Measurements from ENCODE around the gene PPP3CA. TPM values are rescaled to one million over a fixed set of nuclear protein-coding genes. Genes with fewer than 3 reads are reported as not detected.

Gene PPP3CA
- total RNA-seq, 1 experiment from 2014 or later = 31.0 TPM

DNA sequence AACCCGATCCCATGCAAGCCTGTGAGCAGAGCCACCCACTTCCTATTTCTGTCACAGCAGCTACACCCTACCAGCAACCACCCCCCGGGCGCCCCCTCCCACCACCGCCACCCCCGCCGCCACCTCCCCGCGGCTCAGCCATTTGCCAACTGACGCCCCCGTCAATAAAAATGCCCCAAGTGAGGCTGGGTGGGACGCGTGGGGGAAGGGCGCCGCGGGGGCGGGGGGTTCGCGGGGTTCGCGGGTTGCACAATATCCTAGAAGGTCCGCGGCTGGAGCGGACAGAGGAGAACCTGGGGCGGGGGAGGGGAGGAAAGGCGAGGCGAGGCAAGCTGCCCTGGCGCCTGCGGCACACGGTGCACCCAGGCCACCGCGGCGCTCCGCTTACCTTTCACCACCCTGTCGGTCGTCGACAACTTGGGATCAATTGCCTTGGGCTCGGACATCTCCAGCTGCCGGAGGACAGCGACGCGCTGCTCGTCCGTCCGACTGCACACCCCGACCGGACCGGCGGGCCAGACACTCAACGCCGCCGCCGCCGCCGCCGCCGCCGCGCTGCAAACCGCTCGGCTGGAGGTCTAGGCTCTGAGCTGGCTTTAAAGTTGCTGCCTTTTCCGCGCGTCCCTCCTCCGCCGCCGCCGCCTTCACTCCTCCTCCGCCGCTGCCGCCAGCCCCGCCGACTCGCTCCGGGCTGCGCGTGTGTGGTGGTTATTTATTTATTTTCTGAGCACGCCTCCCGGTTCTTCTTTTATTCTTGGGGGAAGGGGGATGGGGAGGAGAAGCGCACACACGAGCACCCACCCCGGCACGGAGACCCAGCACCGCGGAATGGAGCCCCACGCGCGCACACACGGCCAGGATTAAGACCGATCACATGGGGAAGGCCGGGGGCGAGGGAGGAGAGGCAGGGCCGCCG lies 717 bp downstream of the PPP3CA start:
- TSS peak; percentile 90 for BruUV-seq (replicated peaks)
- no peak for DNase-seq (ENCODE audit: low read depth, low spot score)
- intact Hi-C loops (cut with micrococcal nuclease; ENCODE audit: unreplicated experiment) = loop anchor here (5.0 kb wide), 1 partner anchor 159 kb away; no protein-coding TSS in a partner anchor
- Histone ChIP-seq H3K36me3 (ENCODE audit: control insufficient read depth, insufficient read depth, low read length) (no peaks in the 10 kb centered on the region; the same call in 1 of the 2 replicates), H3K27ac (ENCODE audit: low read length) (peak overlapping the region; percentile 29; the same call in 1 of the 2 replicates), H3K27me3 (ENCODE audit: control insufficient read depth, insufficient read depth, low read length) (no peaks in the 10 kb centered on the region), H3K4me3 (ENCODE audit: low read depth in 2 of 2, low read length in 2 of 2) (peak overlapping the region; percentile 59 to 72), H3K4me1 (ENCODE audit: control insufficient read depth, insufficient read depth, low read length) (peaks cover 14% of the 10 kb centered on the region), H3K9me3 (ENCODE audit: control insufficient read depth, insufficient read depth, low read depth, low read length) (no peaks in the 10 kb centered on the region)
- ATAC-seq = peak; percentile 5
- CTCF ChIA-PET = no interaction called here
- POLR2A ChIA-PET = interaction anchor here (0.6 kb wide), 2 partner anchors 243 to 671 kb away, joined by 5 read pairs; no protein-coding TSS in a partner anchor
- in situ Hi-C loops (cut with HindIII; ENCODE audit: low pct_unique_long_range_greater_than_20kb, low sequenced_read_pairs) = no loop called here
- TF ChIP-seq POLR2AphosphoS5 (IDR thresholded peaks at IDR 0.05; ENCODE audit: low read depth, low read length) (no peak), SIN3A (IDR thresholded peaks at IDR 0.05; ENCODE audit: borderline replicate concordance, insufficient read depth, low read depth, low read length) (no peak), TCF7L2 (IDR thresholded peaks at IDR 0.05; ENCODE audit: low read depth, low read length) (no peak)
- TF ChIP-seq, protein P1, sequence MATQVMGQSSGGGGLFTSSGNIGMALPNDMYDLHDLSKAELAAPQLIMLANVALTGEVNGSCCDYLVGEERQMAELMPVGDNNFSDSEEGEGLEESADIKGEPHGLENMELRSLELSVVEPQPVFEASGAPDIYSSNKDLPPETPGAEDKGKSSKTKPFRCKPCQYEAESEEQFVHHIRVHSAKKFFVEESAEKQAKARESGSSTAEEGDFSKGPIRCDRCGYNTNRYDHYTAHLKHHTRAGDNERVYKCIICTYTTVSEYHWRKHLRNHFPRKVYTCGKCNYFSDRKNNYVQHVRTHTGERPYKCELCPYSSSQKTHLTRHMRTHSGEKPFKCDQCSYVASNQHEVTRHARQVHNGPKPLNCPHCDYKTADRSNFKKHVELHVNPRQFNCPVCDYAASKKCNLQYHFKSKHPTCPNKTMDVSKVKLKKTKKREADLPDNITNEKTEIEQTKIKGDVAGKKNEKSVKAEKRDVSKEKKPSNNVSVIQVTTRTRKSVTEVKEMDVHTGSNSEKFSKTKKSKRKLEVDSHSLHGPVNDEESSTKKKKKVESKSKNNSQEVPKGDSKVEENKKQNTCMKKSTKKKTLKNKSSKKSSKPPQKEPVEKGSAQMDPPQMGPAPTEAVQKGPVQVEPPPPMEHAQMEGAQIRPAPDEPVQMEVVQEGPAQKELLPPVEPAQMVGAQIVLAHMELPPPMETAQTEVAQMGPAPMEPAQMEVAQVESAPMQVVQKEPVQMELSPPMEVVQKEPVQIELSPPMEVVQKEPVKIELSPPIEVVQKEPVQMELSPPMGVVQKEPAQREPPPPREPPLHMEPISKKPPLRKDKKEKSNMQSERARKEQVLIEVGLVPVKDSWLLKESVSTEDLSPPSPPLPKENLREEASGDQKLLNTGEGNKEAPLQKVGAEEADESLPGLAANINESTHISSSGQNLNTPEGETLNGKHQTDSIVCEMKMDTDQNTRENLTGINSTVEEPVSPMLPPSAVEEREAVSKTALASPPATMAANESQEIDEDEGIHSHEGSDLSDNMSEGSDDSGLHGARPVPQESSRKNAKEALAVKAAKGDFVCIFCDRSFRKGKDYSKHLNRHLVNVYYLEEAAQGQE (IDR thresholded peaks at IDR 0.05; ENCODE audit: insufficient read depth in 1 of 2, low read depth in 2 of 2, low read length in 1 of 2) = no peak
- TF ChIP-seq, protein P2, sequence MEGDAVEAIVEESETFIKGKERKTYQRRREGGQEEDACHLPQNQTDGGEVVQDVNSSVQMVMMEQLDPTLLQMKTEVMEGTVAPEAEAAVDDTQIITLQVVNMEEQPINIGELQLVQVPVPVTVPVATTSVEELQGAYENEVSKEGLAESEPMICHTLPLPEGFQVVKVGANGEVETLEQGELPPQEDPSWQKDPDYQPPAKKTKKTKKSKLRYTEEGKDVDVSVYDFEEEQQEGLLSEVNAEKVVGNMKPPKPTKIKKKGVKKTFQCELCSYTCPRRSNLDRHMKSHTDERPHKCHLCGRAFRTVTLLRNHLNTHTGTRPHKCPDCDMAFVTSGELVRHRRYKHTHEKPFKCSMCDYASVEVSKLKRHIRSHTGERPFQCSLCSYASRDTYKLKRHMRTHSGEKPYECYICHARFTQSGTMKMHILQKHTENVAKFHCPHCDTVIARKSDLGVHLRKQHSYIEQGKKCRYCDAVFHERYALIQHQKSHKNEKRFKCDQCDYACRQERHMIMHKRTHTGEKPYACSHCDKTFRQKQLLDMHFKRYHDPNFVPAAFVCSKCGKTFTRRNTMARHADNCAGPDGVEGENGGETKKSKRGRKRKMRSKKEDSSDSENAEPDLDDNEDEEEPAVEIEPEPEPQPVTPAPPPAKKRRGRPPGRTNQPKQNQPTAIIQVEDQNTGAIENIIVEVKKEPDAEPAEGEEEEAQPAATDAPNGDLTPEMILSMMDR (IDR thresholded peaks at IDR 0.05) = no peak

DNA sequence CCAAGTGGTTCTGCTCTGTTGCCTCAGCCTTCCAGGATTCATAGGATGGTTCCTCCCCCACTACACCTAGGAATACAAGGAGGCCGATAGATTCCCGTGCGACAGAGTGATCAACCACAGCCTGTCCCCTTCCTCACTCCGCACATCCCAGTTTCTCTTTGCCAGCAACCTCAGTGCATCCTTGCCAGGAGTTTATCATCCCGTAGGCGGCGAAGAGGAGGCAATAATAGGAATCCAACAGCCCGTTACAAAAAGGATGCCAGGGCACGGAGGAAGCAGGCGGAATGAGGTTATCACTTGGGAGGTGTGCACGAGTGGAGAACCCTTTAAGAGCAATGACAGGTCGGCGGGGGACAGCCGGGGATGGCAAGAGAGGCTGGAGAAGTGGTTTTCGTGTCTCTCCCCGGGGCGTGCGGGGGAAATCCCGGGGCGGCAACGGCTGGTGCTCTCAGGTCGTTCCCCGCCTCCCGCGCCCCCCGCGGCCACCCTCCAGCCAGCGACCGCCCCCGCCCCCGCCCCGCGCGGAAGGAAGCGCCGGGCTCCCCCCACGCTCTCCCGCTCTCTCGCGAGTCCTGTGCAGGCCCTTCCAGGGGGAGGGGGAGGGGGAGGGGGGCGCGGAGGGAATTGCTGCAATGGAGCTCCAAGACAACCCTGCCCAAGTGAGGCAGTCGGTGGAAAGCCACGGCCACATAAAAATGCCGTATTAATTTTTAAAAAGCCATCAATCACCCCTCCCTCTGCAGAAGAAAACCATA lies 1.6 kb downstream of the PPP3CA start:
- Histone ChIP-seq H3K4me3 (ENCODE audit: low read depth in 2 of 2, low read length in 2 of 2) (peak overlapping the region; percentile 72 to 78), H3K9me3 (ENCODE audit: control insufficient read depth, insufficient read depth, low read depth, low read length) (no peaks in the 10 kb centered on the region), H3K27ac (ENCODE audit: low read length) (peak overlapping the region; percentile 65), H3K4me1 (ENCODE audit: control insufficient read depth, insufficient read depth, low read length) (peaks cover 14% of the 10 kb centered on the region), H3K36me3 (ENCODE audit: control insufficient read depth, insufficient read depth, low read length) (no peaks in the 10 kb centered on the region; the same call in 1 of the 2 replicates), H3K27me3 (ENCODE audit: control insufficient read depth, insufficient read depth, low read length) (no peaks in the 10 kb centered on the region)
- in situ Hi-C loops (cut with HindIII; ENCODE audit: low pct_unique_long_range_greater_than_20kb, low sequenced_read_pairs) (no loop called here), intact Hi-C loops (cut with micrococcal nuclease; ENCODE audit: unreplicated experiment) (loop anchor here (5.0 kb wide), 1 partner anchor 158 kb away; no protein-coding TSS in a partner anchor)
- no peak for DNase-seq (ENCODE audit: low read depth, low spot score)
- POLR2A ChIA-PET = interaction anchor here (0.6 kb wide), 2 partner anchors 242 to 672 kb away, joined by 5 read pairs; no protein-coding TSS in a partner anchor
- TF ChIP-seq, protein P2 (IDR thresholded peaks at IDR 0.05) = no peak
- TF ChIP-seq TCF7L2 (IDR thresholded peaks at IDR 0.05; ENCODE audit: low read depth, low read length) (no peak), POLR2AphosphoS5 (IDR thresholded peaks at IDR 0.05; ENCODE audit: low read depth, low read length) (no peak), SIN3A (IDR thresholded peaks at IDR 0.05; ENCODE audit: borderline replicate concordance, insufficient read depth, low read depth, low read length) (no peak)
- TF ChIP-seq, protein P1 (IDR thresholded peaks at IDR 0.05; ENCODE audit: insufficient read depth in 1 of 2, low read depth in 2 of 2, low read length in 1 of 2) = no peak
- no peak for ATAC-seq
- CTCF ChIA-PET = no interaction called here
- BruUV-seq (replicated peaks) = no TSS peak
